Activated CD8-positive, alpha-beta T cell treated with anti-CD3 and anti-CD28 coated beads for 36 hours (primary cell): ENCODE measurements around the gene NOC2L. TPM values are rescaled to one million over a fixed set of nuclear protein-coding genes. Genes with fewer than 3 reads are reported as not detected.

ENCODE experiments used
- ATAC-seq: fragments of 200-7000 bp; cut with Tn5 transposase; one replicate; pipeline ENCODE4 v1.10.0; 2021; ENCODE audit warnings: mild to moderate bottlenecking, moderate library complexity
- CTCF ChIA-PET: fragments of 350-600 bp; sonication (Branson Sonifier 250); formaldehyde crosslinking; loops from one replicate; lab custom pipeline; 2021; ENCODE audit warnings: antibody characterized with exemption; lab: Charles Lee
- POLR2A ChIA-PET: fragments of 350-600 bp; sonication (Branson Sonifier 250); formaldehyde crosslinking; loops from one replicate; lab custom pipeline; 2021; ENCODE audit warnings: antibody characterized with exemption; lab: Charles Lee
- DNase-seq: peaks from one replicate; pipeline ENCODE4 v3.0.0-alpha.2; 2020
- H3K27ac Mint-ChIP-seq: one replicate; pipeline ENCODE4 v1.8.0; 2021; ENCODE audit warnings: mild to moderate bottlenecking, mixed read lengths
- H3K27me3 Mint-ChIP-seq: one replicate; pipeline ENCODE4 v1.8.0; 2021; ENCODE audit warnings: mixed read lengths
- H3K36me3 Mint-ChIP-seq: one replicate; pipeline ENCODE4 v1.8.0; 2021; ENCODE audit warnings: low read depth, mixed read lengths
- H3K4me1 Mint-ChIP-seq: one replicate; pipeline ENCODE4 v1.8.0; 2021; ENCODE audit warnings: low read depth, mixed read lengths
- H3K4me3 Mint-ChIP-seq: one replicate; pipeline ENCODE4 v1.8.0; 2021; ENCODE audit warnings: mild to moderate bottlenecking, moderate library complexity, mixed read lengths
- H3K9me3 Mint-ChIP-seq: one replicate; pipeline ENCODE4 v1.8.0; 2021; ENCODE audit warnings: mixed read lengths
- intact Hi-C: fragments of 100-400 bp; cut with micrococcal nuclease; formaldehyde crosslinking; loops from one replicate; pipeline ENCODE4 v1.10.0; 2022
- total RNA-seq, 2 experiments: library from RNA; stranded (reverse); gene quantifications; one replicate each; pipeline ENCODE4 v1.2.3, GENCODE V29; 2021
- TF ChIP-seq, protein P1 (sequence below): fragments of 200-600 bp; IDR thresholded peaks from one replicate; pipeline ENCODE4 v1.8.0; 2022; ENCODE audit warnings: antibody characterized with exemption, mild to moderate bottlenecking

The NOC2L gene
- total RNA-seq, 2 experiments from 2014 or later = 138 to 139 TPM

DNA sequence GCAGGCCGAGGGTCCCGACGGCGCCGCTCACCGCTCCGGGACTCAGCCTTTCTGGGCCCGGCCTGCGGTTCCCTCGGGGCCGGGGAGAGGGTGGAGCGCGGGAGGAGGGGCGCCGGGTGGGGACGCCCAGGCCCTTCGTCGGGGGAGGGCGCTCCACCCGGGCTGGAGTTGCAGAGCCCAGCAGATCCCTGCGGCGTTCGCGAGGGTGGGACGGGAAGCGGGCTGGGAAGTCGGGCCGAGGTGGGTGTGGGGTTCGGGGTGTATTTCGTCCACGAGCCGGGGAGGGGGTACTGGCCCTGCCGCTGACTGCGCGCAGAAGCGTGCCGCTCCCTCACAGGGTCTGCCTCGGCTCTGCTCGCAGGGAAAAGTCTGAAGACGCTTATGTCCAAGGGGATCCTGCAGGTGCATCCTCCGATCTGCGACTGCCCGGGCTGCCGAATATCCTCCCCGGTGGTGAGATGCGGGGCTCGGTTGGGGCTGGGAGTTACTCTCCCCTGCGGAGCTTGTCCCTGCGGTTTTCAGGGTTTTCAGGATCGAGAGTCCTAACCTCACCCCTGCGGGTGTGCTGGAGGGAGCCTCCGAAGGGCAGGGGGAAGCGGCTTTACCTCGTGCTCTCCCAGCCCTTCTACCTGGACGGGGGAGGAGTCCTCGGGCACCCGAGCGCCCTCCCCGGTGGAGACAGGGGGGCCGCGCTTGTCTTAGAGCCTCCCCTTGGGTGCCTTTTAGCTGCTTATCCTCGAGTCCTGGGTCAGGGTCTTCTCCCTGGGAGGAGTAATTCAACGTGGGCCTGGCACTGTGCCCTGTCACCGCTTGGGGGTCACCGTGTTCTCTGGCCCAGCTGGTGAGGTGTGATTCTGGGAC lies 33.3 kb downstream of the NOC2L start:
- ChIA-PET POLR2A (interaction anchor here (1.4 kb wide), 1 partner anchor 20 kb away, joined by 4 read pairs; no protein-coding TSS in a partner anchor), CTCF (interaction anchor here (0.7 kb wide), 1 partner anchor 13 kb away, joined by 3 read pairs; no protein-coding TSS in a partner anchor)
- ATAC-seq (no peak), DNase-seq (no peak)
- Mint-ChIP-seq H3K9me3 (no peaks in the 10 kb centered on the region), H3K4me3 (no peak overlapping the region), H3K27me3 (peaks cover 44% of the 10 kb centered on the region), H3K36me3 (no peaks in the 10 kb centered on the region), H3K4me1 (peaks cover 11% of the 10 kb centered on the region), H3K27ac (no peak overlapping the region)
- TF ChIP-seq, protein P1, sequence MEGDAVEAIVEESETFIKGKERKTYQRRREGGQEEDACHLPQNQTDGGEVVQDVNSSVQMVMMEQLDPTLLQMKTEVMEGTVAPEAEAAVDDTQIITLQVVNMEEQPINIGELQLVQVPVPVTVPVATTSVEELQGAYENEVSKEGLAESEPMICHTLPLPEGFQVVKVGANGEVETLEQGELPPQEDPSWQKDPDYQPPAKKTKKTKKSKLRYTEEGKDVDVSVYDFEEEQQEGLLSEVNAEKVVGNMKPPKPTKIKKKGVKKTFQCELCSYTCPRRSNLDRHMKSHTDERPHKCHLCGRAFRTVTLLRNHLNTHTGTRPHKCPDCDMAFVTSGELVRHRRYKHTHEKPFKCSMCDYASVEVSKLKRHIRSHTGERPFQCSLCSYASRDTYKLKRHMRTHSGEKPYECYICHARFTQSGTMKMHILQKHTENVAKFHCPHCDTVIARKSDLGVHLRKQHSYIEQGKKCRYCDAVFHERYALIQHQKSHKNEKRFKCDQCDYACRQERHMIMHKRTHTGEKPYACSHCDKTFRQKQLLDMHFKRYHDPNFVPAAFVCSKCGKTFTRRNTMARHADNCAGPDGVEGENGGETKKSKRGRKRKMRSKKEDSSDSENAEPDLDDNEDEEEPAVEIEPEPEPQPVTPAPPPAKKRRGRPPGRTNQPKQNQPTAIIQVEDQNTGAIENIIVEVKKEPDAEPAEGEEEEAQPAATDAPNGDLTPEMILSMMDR = no peak
- intact Hi-C loops = no loop called here

DNA sequence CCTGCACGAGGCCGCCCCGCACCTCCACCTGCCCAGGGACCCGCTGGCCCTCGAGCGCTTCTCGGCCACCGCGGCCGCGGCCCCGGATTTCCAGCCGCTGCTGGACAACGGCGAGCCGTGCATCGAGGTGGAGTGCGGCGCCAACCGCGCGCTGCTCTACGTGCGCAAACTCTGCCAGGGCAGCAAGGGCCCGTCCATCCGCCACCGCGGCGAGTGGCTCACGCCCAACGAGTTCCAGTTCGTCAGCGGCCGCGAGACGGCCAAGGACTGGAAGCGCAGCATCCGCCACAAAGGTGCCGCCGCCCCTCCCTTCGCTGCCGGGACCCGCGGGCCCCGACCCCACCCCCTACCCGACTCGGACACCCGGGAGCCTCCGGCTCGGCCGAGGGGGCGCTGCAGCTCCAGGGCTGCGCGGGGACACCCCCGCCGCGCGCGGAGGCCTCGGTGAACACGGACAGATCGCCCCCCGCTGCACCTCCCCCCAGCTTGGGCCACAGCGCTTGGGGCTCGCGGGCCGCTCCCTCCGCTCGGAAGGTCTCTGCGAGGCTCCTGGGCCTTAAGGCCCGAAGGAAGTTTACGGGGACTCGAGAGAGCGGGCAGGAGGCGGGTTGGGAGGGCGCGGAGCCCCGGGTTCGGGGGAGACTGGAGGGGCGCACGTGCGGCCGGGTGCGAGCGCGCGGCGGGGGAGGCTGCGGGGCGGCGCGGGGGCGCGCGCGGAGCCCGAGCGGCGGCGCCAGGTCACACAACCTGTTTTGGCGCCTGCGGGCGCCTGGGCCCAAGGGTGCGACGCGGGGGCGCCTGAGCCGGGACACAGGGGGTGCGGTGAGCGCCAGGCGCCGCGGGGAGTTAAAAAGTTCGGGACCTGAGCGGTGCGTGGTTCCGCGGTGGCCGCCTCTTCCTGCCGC lies 34.1 kb downstream of the NOC2L start:
- Mint-ChIP-seq H3K9me3 (no peaks in the 10 kb centered on the region), H3K36me3 (no peaks in the 10 kb centered on the region), H3K27ac (no peak overlapping the region), H3K4me3 (no peak overlapping the region), H3K4me1 (peaks cover 15% of the 10 kb centered on the region), H3K27me3 (peaks cover 49% of the 10 kb centered on the region)
- TF ChIP-seq, protein P1 = no peak
- ChIA-PET CTCF (no interaction called here), POLR2A (no interaction called here)
- ATAC-seq = no peak
- intact Hi-C loops = no loop called here
- no peak for DNase-seq

- ATAC-seq = no peak
- POLR2A ChIA-PET = interaction anchor here (0.9 to 1.1 kb wide), 2 partner anchors 18 to 47 kb away, joined by 3 read pairs; no protein-coding TSS in a partner anchor
Observed at GRCh38 chr1:923991-924655, 34.9 kb downstream of the NOC2L start.

GRCh38 chr1:923131-923990 lies 35.7 kb downstream of the NOC2L start, which contains the start of gene SAMD11:
Gene SAMD11, plus strand, starts transcription at chr1:923923. Its CDS starts 509 bp downstream, at chr1:924432.
- POLR2A ChIA-PET = interaction anchor here (0.9 to 1.1 kb wide), 2 partner anchors 17 to 47 kb away, joined by 3 read pairs; no protein-coding TSS in a partner anchor
- Mint-ChIP-seq H3K27ac (no peak within 1 kb of the TSS), H3K9me3 (no peaks in the 10 kb centered on the region), H3K27me3 (peaks cover 53% of the 10 kb centered on the region), H3K36me3 (no peaks in the 10 kb centered on the region), H3K4me3 (peak within 1 kb of the TSS; percentile 68), H3K4me1 (peaks cover 15% of the 10 kb centered on the region)
- CTCF ChIA-PET = no interaction called here
- TF ChIP-seq, protein P1 = no peak
- intact Hi-C loops = no loop called here
- DNase-seq = peak; percentile 61
- peak; percentile 25 for ATAC-seq

More at GRCh38 chr1:923991-924655, 34.9 kb downstream of the NOC2L start:
- Mint-ChIP-seq H3K36me3 (no peaks in the 10 kb centered on the region), H3K9me3 (no peaks in the 10 kb centered on the region), H3K4me1 (peaks cover 15% of the 10 kb centered on the region), H3K27ac (no peak overlapping the region), H3K27me3 (peaks cover 49% of the 10 kb centered on the region), H3K4me3 (no peak overlapping the region)
- intact Hi-C loops = no loop called here
- CTCF ChIA-PET = no interaction called here
- TF ChIP-seq, protein P1 = no peak
- DNase-seq = no peak
